ENCODE measurements around the gene DAO.

DAO gene

GRCh38 chr12:108939594-108939993 lies 59.7 kb downstream of the DAO start:
- no peak overlapping the region for H3K27ac ChIP-seq
- no peak for TF ChIP-seq CTCF (conservative IDR thresholded peaks at IDR 0.05)

- H3K27ac ChIP-seq, result no peak overlapping the region
- TF ChIP-seq CTCF (conservative IDR thresholded peaks at IDR 0.05), result no peak
These were observed 60.2 kb downstream of the DAO start for GRCh38 chr12:108940138-108940537.

- H3K27ac ChIP-seq, result no peak overlapping the region
- no peak for TF ChIP-seq CTCF (conservative IDR thresholded peaks at IDR 0.05)
These were observed 67.2 kb downstream of the DAO start for GRCh38 chr12:108947097-108947496.

- H3K27ac ChIP-seq, result no peak overlapping the region
- TF ChIP-seq CTCF (conservative IDR thresholded peaks at IDR 0.05), result no peak
These were observed 68.5 kb downstream of the DAO start for GRCh38 chr12:108948367-108948766.

DNA sequence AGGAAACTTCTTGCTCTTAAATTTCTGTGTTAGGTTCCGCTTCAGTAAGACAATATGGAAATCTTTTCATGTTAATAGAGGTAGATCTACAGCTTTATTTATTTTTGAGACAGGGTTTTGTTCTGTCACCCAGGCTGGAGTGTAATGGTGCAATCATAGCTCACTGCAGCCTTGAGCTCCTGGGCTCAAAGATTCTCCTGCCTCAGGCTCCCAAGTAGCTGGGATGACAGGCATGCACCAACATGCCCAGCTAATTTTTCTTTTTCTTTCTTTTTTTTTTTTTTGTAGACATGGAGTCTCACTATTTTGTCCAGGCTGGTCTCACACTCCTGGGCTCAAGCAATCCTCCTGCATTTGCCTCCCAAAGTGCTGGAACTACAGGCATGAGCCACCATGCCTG lies 70.1 kb downstream of the DAO start:
- H3K27ac ChIP-seq, result no peak overlapping the region
- TF ChIP-seq CTCF (conservative IDR thresholded peaks at IDR 0.05), result no peak

All from VCaP (cell line).